Measurements from ENCODE around the gene ITCH. TPM values are rescaled to one million over a fixed set of nuclear protein-coding genes. Genes with fewer than 3 reads are reported as not detected.

The ITCH gene
- total and polyA plus RNA-seq, 2 donors (not counting 3 experiments of a cell fraction or from before 2014, with no cell fraction given): 6.4 to 57.4 TPM

DNA sequence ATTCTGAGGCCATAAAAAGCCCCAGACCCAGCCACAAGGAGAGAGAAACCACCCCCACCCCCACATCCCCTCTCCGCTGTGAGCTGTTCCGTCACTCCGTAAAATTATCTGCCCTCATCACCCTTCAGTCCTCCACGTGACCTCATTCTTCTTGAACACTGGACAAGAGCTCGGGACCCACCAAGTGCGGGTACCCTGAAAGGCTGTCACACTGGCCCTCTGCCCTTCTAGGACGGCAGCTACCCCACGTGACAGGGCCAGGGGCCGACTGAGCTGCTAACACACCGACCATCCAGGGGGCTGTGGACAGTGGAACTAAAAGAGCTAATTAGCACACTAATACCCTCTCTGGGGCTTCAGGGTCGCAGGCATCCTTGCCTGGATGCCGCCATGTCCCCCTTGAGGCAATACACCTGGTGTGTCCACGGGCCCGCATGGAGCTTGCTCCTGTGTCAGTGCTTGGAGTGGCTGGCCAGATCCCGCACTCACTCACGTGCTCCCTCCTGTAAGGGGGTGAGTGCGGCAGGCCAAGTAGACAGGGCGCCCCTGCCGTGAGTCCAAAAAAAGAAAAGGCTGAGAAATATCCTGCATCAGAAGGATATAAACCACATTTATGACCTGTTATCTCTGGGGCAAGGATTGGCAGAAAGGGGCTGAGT is 30.7 kb upstream of the ITCH start:
- no TSS peak for BruUV-seq (replicated peaks)
- DNase-seq (ENCODE audit: low read depth, low spot score) (no peak), FAIRE-seq (no peak)
- TF ChIP-seq, protein P1, sequence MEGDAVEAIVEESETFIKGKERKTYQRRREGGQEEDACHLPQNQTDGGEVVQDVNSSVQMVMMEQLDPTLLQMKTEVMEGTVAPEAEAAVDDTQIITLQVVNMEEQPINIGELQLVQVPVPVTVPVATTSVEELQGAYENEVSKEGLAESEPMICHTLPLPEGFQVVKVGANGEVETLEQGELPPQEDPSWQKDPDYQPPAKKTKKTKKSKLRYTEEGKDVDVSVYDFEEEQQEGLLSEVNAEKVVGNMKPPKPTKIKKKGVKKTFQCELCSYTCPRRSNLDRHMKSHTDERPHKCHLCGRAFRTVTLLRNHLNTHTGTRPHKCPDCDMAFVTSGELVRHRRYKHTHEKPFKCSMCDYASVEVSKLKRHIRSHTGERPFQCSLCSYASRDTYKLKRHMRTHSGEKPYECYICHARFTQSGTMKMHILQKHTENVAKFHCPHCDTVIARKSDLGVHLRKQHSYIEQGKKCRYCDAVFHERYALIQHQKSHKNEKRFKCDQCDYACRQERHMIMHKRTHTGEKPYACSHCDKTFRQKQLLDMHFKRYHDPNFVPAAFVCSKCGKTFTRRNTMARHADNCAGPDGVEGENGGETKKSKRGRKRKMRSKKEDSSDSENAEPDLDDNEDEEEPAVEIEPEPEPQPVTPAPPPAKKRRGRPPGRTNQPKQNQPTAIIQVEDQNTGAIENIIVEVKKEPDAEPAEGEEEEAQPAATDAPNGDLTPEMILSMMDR (IDR thresholded peaks at IDR 0.05; ENCODE audit: extremely low read depth in 1 of 2, insufficient read depth in 1 of 2, low read depth in 1 of 2, low read length in 2 of 2): no peak
- dilution Hi-C loops (cut with MboI; ENCODE audit: extremely low pct_ligation_motif_present, low sequenced_read_pairs) (no loop called here), intact Hi-C loops (cut with micrococcal nuclease) (no loop called here)
- ChIA-PET POLR2A (no interaction called here), CTCF (interaction anchor here (1.5 kb wide), 1 partner anchor 20 kb away, joined by 5 read pairs; no protein-coding TSS in a partner anchor)
- Histone ChIP-seq H3K4me1 (ENCODE audit: control insufficient read depth, extremely low read depth, insufficient read depth, low read length) (peaks cover 8% of the 10 kb centered on the region), H3K9me3 (replicated peaks; ENCODE audit: control insufficient read depth, insufficient read depth, low read length) (no peaks in the 10 kb centered on the region), H3K9ac (replicated peaks; ENCODE audit: extremely low read depth, insufficient read depth, low read length) (no peak overlapping the region), H3K4me3 (replicated peaks in 1 of 3; ENCODE audit: insufficient read depth in 1 of 3, low read depth in 1 of 3, low read length in 3 of 3) (no peak overlapping the region), H3K27me3 (ENCODE audit: control insufficient read depth in 2 of 2, insufficient read depth in 2 of 2, low read length in 2 of 2) (no peaks in the 10 kb centered on the region), H3K4me2 (ENCODE audit: insufficient read depth, low read length) (no peak overlapping the region), H3K36me3 (ENCODE audit: control insufficient read depth in 2 of 2, extremely low read depth in 1 of 2, insufficient read depth in 2 of 2, low read length in 2 of 2) (no peaks in the 10 kb centered on the region), H2AFZ (ENCODE audit: low read depth, low read length) (no peak overlapping the region), H3K27ac (ENCODE audit: insufficient read depth, low read depth, low read length) (no peak overlapping the region), H4K20me1 (replicated peaks; ENCODE audit: control insufficient read depth, extremely low read depth, insufficient read depth, low read length) (no peaks in the 10 kb centered on the region), H3K79me2 (ENCODE audit: control insufficient read depth, insufficient read depth, low read length) (no peaks in the 10 kb centered on the region), H3K9me1 (replicated peaks; ENCODE audit: control insufficient read depth, extremely low read depth, insufficient read depth, low read length) (no peaks in the 10 kb centered on the region)

DNA sequence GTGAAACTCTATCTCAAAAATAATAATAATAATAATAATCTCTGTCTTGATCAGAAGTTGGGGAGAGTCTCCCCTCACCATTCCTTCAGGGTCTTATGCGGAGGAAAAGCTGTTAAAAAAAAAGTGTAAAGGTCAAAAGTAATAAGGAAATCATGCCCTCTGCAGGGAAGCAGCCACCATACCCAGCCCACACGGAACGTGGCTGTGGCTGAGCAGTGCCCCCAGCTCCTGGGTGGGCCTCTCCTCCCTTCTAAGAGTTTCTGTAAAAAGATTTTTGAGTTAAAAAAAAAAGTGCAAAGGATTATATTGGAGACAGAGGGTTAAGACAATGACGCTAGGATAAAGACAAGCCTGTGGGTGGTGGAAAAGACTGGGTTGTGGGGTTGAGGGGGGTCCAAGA is 29.3 kb upstream of the ITCH start:
- no peak for TF ChIP-seq FOS (IDR thresholded peaks at IDR 0.05; ENCODE audit: borderline replicate concordance, insufficient read depth, low read length)
- TF ChIP-seq MYC (IDR thresholded peaks at IDR 0.05; ENCODE audit: low read depth, low read length): no peak
- no peak for TF ChIP-seq EZH2 (IDR thresholded peaks at IDR 0.05; ENCODE audit: borderline replicate concordance, low read depth, low read length, severe bottlenecking)
- TF ChIP-seq POLR2A (IDR thresholded peaks at IDR 0.05; ENCODE audit: low read depth, low read length): no peak
- no peak for TF ChIP-seq POLR2AphosphoS5 (IDR thresholded peaks at IDR 0.05; ENCODE audit: insufficient read depth, low read depth, low read length)
- TF ChIP-seq GATA2 (IDR thresholded peaks at IDR 0.05; ENCODE audit: insufficient read depth, insufficient read length, low read depth, low read length): no peak
- TF ChIP-seq, protein P1 (IDR thresholded peaks at IDR 0.05; ENCODE audit: extremely low read depth in 1 of 2, insufficient read depth in 1 of 2, low read depth in 1 of 2, low read length in 2 of 2): no peak
- TF ChIP-seq JUN (IDR thresholded peaks at IDR 0.05; ENCODE audit: borderline replicate concordance, insufficient read depth, insufficient read length, low read depth): no peak
- TF ChIP-seq, protein P2, sequence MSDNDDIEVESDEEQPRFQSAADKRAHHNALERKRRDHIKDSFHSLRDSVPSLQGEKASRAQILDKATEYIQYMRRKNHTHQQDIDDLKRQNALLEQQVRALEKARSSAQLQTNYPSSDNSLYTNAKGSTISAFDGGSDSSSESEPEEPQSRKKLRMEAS (IDR thresholded peaks at IDR 0.05; ENCODE audit: insufficient read depth, insufficient read length): no peak
- Histone ChIP-seq H3K9me3 (replicated peaks; ENCODE audit: control insufficient read depth, insufficient read depth, low read length) (no peaks in the 10 kb centered on the region), H3K27me3 (ENCODE audit: control insufficient read depth in 2 of 2, insufficient read depth in 2 of 2, low read length in 2 of 2) (no peaks in the 10 kb centered on the region), H4K20me1 (replicated peaks; ENCODE audit: control insufficient read depth, extremely low read depth, insufficient read depth, low read length) (no peaks in the 10 kb centered on the region), H3K4me3 (replicated peaks in 1 of 3; ENCODE audit: insufficient read depth in 1 of 3, low read depth in 1 of 3, low read length in 3 of 3) (no peak overlapping the region), H3K9me1 (replicated peaks; ENCODE audit: control insufficient read depth, extremely low read depth, insufficient read depth, low read length) (no peaks in the 10 kb centered on the region), H3K4me2 (ENCODE audit: insufficient read depth, low read length) (no peak overlapping the region), H3K4me1 (ENCODE audit: control insufficient read depth, extremely low read depth, insufficient read depth, low read length) (peaks cover 8% of the 10 kb centered on the region), H3K36me3 (ENCODE audit: control insufficient read depth in 2 of 2, extremely low read depth in 1 of 2, insufficient read depth in 2 of 2, low read length in 2 of 2) (no peaks in the 10 kb centered on the region), H3K9ac (replicated peaks; ENCODE audit: extremely low read depth, insufficient read depth, low read length) (no peak overlapping the region), H3K79me2 (ENCODE audit: control insufficient read depth, insufficient read depth, low read length) (no peaks in the 10 kb centered on the region), H3K27ac (ENCODE audit: insufficient read depth, low read depth, low read length) (no peak overlapping the region), H2AFZ (ENCODE audit: low read depth, low read length) (no peak overlapping the region)
- ChIA-PET POLR2A (no interaction called here), CTCF (interaction anchor here (1.3 to 1.6 kb wide), 3 partner anchors 10 to 143 kb away, joined by 3 to 7 read pairs (median 4); no protein-coding TSS in a partner anchor)
- no TSS peak for BruUV-seq (replicated peaks)
- intact Hi-C loops (cut with micrococcal nuclease) (no loop called here), dilution Hi-C loops (cut with MboI; ENCODE audit: extremely low pct_ligation_motif_present, low sequenced_read_pairs) (no loop called here)
- FAIRE-seq (no peak), DNase-seq (ENCODE audit: low read depth, low spot score) (no peak)

Measured in endothelial cell of umbilical vein (primary cell).